Measurements from ENCODE around the gene GTF3C2. TPM values are rescaled to one million over a fixed set of nuclear protein-coding genes. Genes with fewer than 3 reads are reported as not detected.

GTF3C2 gene
- total and polyA plus RNA-seq, 2 of the 13 experiments (the other 11 are each of a cell fraction or from before 2014, with no cell fraction given), result 77.5 to 130 TPM

- no peak for TF ChIP-seq MLXIP (CRISPR knock-in tag; IDR thresholded peaks at IDR 0.05; ENCODE audit: borderline replicate concordance)
- no peak for TF ChIP-seq ZSCAN30 (CRISPR knock-in tag; IDR thresholded peaks at IDR 0.05)
- no peak; the same call in 1 of the 2 replicates for TF ChIP-seq KDM5B (CRISPR knock-in tag; IDR thresholded peaks at IDR 0.05; ENCODE audit: borderline replicate concordance)
- peak; percentile 84 for TF ChIP-seq CBX1 (IDR thresholded peaks at IDR 0.05; ENCODE audit: low read depth)
- TF ChIP-seq ZXDC (CRISPR knock-in tag; IDR thresholded peaks at IDR 0.05), result no peak
- TF ChIP-seq ZNF652 (CRISPR knock-in tag; IDR thresholded peaks at IDR 0.05; ENCODE audit: borderline replicate concordance, low read depth), result peak; percentile 21; the same call in 1 of the 2 replicates
- peak; percentile 45; the same call in 1 of the 2 replicates for TF ChIP-seq HCFC1 (IDR thresholded peaks at IDR 0.05; ENCODE audit: low read depth, low read length)
- TF ChIP-seq BHLHE40 (IDR thresholded peaks at IDR 0.05; ENCODE audit: low read length), result no peak
- TF ChIP-seq GPBP1L1 (CRISPR knock-in tag; IDR thresholded peaks at IDR 0.05), result no peak
- no peak for TF ChIP-seq ZNF367 (CRISPR knock-in tag; IDR thresholded peaks at IDR 0.05; ENCODE audit: borderline replicate concordance)
- TF ChIP-seq PHF20 (CRISPR knock-in tag; IDR thresholded peaks at IDR 0.05), result peak; percentile 56; the same call in 1 of the 2 replicates
- peak; percentile 43; the same call in 1 of the 2 replicates for TF ChIP-seq TFDP2 (CRISPR knock-in tag; IDR thresholded peaks at IDR 0.05)
- no peak for TF ChIP-seq ZNF460 (CRISPR knock-in tag; IDR thresholded peaks at IDR 0.05; ENCODE audit: borderline replicate concordance)
- TF ChIP-seq GZF1 (CRISPR knock-in tag; IDR thresholded peaks at IDR 0.05), result no peak
- 0 out of 2 replicates have a peak, but pooled peaks have one; percentile 33 for TF ChIP-seq CCDC6 (CRISPR knock-in tag; IDR thresholded peaks at IDR 0.05)
- no peak for TF ChIP-seq ZNF20 (CRISPR knock-in tag; IDR thresholded peaks at IDR 0.05)
- peak; percentile 78 to 83 for TF ChIP-seq POLR2A (IDR thresholded peaks at IDR 0.05; ENCODE audit: insufficient read depth in 1 of 2, low read depth in 2 of 2, low read length in 2 of 2)
- TF ChIP-seq ZNF576 (CRISPR knock-in tag; IDR thresholded peaks at IDR 0.05), result no peak
- TF ChIP-seq ZNF143 (CRISPR knock-in tag; IDR thresholded peaks at IDR 0.05), result peak; percentile 72; the same call in 1 of the 2 replicates
- no peak for TF ChIP-seq ZBTB43 (CRISPR knock-in tag; conservative IDR thresholded peaks at IDR 0.05)
- no peak; the same call in 1 of the 2 replicates for TF ChIP-seq ZNF709 (CRISPR knock-in tag; IDR thresholded peaks at IDR 0.05)
Observed at GRCh38 chr2:27320958-27321543, 35.5 kb downstream of the GTF3C2 start (continued).
